Activated CD8-positive, alpha-beta T cell treated with anti-CD3 and anti-CD28 coated beads for 36 hours (primary cell): ENCODE measurements around the gene ARMH3. TPM values are rescaled to one million over a fixed set of nuclear protein-coding genes. Genes with fewer than 3 reads are reported as not detected.

ENCODE experiments used
- ATAC-seq: fragments of 200-7000 bp; cut with Tn5 transposase; one replicate; pipeline ENCODE4 v1.10.0; 2021; ENCODE audit warnings: mild to moderate bottlenecking, moderate library complexity
- CTCF ChIA-PET: fragments of 350-600 bp; sonication (Branson Sonifier 250); formaldehyde crosslinking; loops from one replicate; lab custom pipeline; 2021; ENCODE audit warnings: antibody characterized with exemption; lab: Charles Lee
- POLR2A ChIA-PET: fragments of 350-600 bp; sonication (Branson Sonifier 250); formaldehyde crosslinking; loops from one replicate; lab custom pipeline; 2021; ENCODE audit warnings: antibody characterized with exemption; lab: Charles Lee
- DNase-seq: peaks from one replicate; pipeline ENCODE4 v3.0.0-alpha.2; 2020
- H3K27ac Mint-ChIP-seq: one replicate; pipeline ENCODE4 v1.8.0; 2021; ENCODE audit warnings: mild to moderate bottlenecking, mixed read lengths
- H3K27me3 Mint-ChIP-seq: one replicate; pipeline ENCODE4 v1.8.0; 2021; ENCODE audit warnings: mixed read lengths
- H3K36me3 Mint-ChIP-seq: one replicate; pipeline ENCODE4 v1.8.0; 2021; ENCODE audit warnings: low read depth, mixed read lengths
- H3K4me1 Mint-ChIP-seq: one replicate; pipeline ENCODE4 v1.8.0; 2021; ENCODE audit warnings: low read depth, mixed read lengths
- H3K4me3 Mint-ChIP-seq: one replicate; pipeline ENCODE4 v1.8.0; 2021; ENCODE audit warnings: mild to moderate bottlenecking, moderate library complexity, mixed read lengths
- H3K9me3 Mint-ChIP-seq: one replicate; pipeline ENCODE4 v1.8.0; 2021; ENCODE audit warnings: mixed read lengths
- CTCF ChIP-seq: fragments of 200-600 bp; IDR thresholded peaks from one replicate; pipeline ENCODE4 v1.8.0; 2022; ENCODE audit warnings: antibody characterized with exemption, mild to moderate bottlenecking
- intact Hi-C: fragments of 100-400 bp; cut with micrococcal nuclease; formaldehyde crosslinking; loops from one replicate; pipeline ENCODE4 v1.10.0; 2022
- total RNA-seq, 2 experiments: library from RNA; stranded (reverse); gene quantifications; one replicate each; pipeline ENCODE4 v1.2.3, GENCODE V29; 2021

The ARMH3 gene
- total RNA-seq, 2 experiments from 2014 or later, result 16.2 to 18.4 TPM

GRCh38 chr10:101889256-101890210, 166.4 kb downstream of the ARMH3 start:
- H3K4me1 Mint-ChIP-seq, result no peaks in the 10 kb centered on the region
- intact Hi-C loops, result loop anchor here (1.0 to 10.0 kb wide), 2 partner anchors 120 to 185 kb away; no protein-coding TSS in a partner anchor
- POLR2A ChIA-PET, result interaction anchor here (1.4 kb wide), 1 partner anchor 49 kb away, joined by 3 read pairs; no protein-coding TSS in a partner anchor
- ATAC-seq (peak; percentile 80), DNase-seq (peak; percentile 92)
- peaks cover 3% of the 10 kb centered on the region for H3K36me3 Mint-ChIP-seq
- H3K27ac Mint-ChIP-seq, result no peak overlapping the region
- CTCF ChIA-PET, result interaction anchor here (0.6 to 6.9 kb wide), 52 partner anchors 8 to 206 kb away, joined by 3 to 92 read pairs (median 4); partner anchors contain the start of gene KCNIP2
- TF ChIP-seq CTCF, result peak; percentile 85
- H3K9me3 Mint-ChIP-seq, result no peaks in the 10 kb centered on the region
- no peaks in the 10 kb centered on the region for H3K27me3 Mint-ChIP-seq
- H3K4me3 Mint-ChIP-seq, result no peak overlapping the region

DNA sequence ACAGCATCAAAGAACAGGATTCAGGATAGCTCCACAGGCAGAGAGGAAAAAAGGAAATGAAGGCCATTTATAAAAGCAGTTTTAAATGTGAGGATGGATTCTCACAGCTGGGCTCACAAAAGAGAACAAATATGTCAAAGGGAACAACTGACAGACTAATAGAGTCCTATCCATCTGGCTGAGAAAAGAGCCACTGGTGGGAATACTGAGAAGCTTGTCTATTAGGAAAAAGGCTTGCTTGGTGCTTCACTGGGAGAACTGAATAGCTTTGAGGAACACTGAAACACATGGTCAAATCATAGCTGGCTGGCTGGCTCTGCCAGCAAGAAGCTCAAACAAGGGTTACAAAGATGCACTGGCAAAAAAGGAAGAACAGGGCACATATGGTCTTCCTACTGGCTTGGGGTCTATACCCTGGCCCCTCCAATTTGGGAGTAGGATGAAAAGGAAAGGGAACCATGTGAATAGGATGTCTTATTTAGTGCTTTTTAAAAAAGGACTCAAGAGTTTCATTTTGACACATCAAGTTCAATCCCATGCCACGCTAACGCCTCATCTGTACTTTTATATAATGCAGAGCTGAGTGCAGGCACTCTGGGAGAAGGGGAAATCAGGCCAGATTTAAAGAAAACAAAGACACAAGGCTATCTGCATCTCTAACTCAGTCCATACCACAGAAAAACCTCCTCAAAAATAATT, 167.6 kb downstream of the ARMH3 start:
- ChIA-PET POLR2A (no interaction called here), CTCF (interaction anchor here (0.8 to 6.9 kb wide), 24 partner anchors 8 to 207 kb away, joined by 3 to 92 read pairs (median 4); no protein-coding TSS in a partner anchor)
- ATAC-seq (no peak), DNase-seq (no peak)
- Mint-ChIP-seq H3K9me3 (no peaks in the 10 kb centered on the region), H3K27ac (no peak overlapping the region), H3K4me3 (no peak overlapping the region), H3K27me3 (no peaks in the 10 kb centered on the region), H3K4me1 (no peaks in the 10 kb centered on the region), H3K36me3 (peaks cover 3% of the 10 kb centered on the region)
- intact Hi-C loops, result loop anchor here (10.0 kb wide), 1 partner anchor 186 kb away; no protein-coding TSS in a partner anchor
- TF ChIP-seq CTCF, result no peak

DNA sequence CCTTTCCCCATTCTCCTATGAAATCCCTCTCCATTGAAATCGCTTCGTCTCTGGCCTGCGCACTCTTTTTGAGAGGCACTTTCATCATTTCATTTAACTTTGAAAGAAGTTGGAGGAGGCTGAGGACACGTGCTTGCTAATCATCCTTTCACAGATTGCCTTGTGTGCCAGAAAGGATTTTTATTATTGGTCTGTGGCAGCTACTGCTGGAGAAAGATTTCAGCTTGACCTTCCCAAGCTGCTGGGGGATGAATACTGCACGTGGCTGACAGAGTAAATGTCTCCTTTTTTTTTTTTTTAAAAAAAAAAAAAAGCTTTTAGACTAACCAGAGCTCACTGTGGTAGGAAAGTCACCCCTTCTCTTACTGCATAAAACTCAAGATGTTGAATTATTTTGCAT, 168.2 kb downstream of the ARMH3 start:
- intact Hi-C loops, result loop anchor here (10.0 kb wide), 1 partner anchor 187 kb away; no protein-coding TSS in a partner anchor
- ATAC-seq (no peak), DNase-seq (no peak)
- H3K4me3 Mint-ChIP-seq, result no peak overlapping the region
- ChIA-PET POLR2A (no interaction called here), CTCF (interaction anchor here (1.2 to 6.9 kb wide), 12 partner anchors 8 to 185 kb away, joined by 3 to 92 read pairs (median 6); no protein-coding TSS in a partner anchor)
- H3K27ac Mint-ChIP-seq, result no peak overlapping the region
- no peak for TF ChIP-seq CTCF
- no peaks in the 10 kb centered on the region for H3K9me3 Mint-ChIP-seq
- H3K27me3 Mint-ChIP-seq, result no peaks in the 10 kb centered on the region
- H3K36me3 Mint-ChIP-seq, result peaks cover 3% of the 10 kb centered on the region
- H3K4me1 Mint-ChIP-seq, result no peaks in the 10 kb centered on the region

- Mint-ChIP-seq H3K4me1 (no peaks in the 10 kb centered on the region), H3K27ac (no peak overlapping the region), H3K4me3 (no peak overlapping the region), H3K36me3 (peaks cover 3% of the 10 kb centered on the region), H3K9me3 (no peaks in the 10 kb centered on the region), H3K27me3 (no peaks in the 10 kb centered on the region)
- intact Hi-C loops, result loop anchor here (10.0 kb wide), 1 partner anchor 188 kb away; no protein-coding TSS in a partner anchor
- TF ChIP-seq CTCF, result no peak
- DNase-seq (no peak), ATAC-seq (no peak)
- ChIA-PET CTCF (interaction anchor here (1.4 kb wide), 1 partner anchor 46 kb away, joined by 4 read pairs; no protein-coding TSS in a partner anchor), POLR2A (no interaction called here)
These were observed 169.3 kb downstream of the ARMH3 start for GRCh38 chr10:101886521-101887312.
